NOMO-1 treated with dmso at 0.1 percent for 144 hours (cell line): ENCODE results near the gene IFNAR2.

ENCODE experiments used
- DNase-seq: peaks from one replicate; lab custom pipeline; 2025; ENCODE audit not compliant: unreplicated experiment; lab: John Stamatoyannopoulos, UW

IFNAR2 gene

GRCh38 chr21:33266050-33266788 lies 36.5 kb downstream of the IFNAR2 start, which contains the start of gene IL10RB:
IL10RB (plus strand) TSS chr21:33266367; CDS start chr21:33266466, 99 bp downstream.
- DNase-seq = peak; percentile 75

GRCh38 chr21:33266789-33267135 lies 37.0 kb downstream of the IFNAR2 start:
- no peak for DNase-seq

GRCh38 chr21:33267250-33267649 lies 37.5 kb downstream of the IFNAR2 start:
- no peak for DNase-seq

GRCh38 chr21:33268393-33268736 lies 38.6 kb downstream of the IFNAR2 start:
- no peak for DNase-seq

GRCh38 chr21:33268737-33269441 lies 39.2 kb downstream of the IFNAR2 start:
- DNase-seq = no peak

GRCh38 chr21:33270986-33271385 lies 41.2 kb downstream of the IFNAR2 start:
- DNase-seq = no peak

- DNase-seq = no peak
These were observed 43.3 kb downstream of the IFNAR2 start for GRCh38 chr21:33273044-33273443.

- no peak for DNase-seq
These were observed 49.0 kb downstream of the IFNAR2 start for GRCh38 chr21:33278721-33279120.

- no peak for DNase-seq
These were observed 49.6 kb downstream of the IFNAR2 start for GRCh38 chr21:33279330-33279820.
